Measurements from ENCODE around the gene IRX2.

IRX2 gene

DNA sequence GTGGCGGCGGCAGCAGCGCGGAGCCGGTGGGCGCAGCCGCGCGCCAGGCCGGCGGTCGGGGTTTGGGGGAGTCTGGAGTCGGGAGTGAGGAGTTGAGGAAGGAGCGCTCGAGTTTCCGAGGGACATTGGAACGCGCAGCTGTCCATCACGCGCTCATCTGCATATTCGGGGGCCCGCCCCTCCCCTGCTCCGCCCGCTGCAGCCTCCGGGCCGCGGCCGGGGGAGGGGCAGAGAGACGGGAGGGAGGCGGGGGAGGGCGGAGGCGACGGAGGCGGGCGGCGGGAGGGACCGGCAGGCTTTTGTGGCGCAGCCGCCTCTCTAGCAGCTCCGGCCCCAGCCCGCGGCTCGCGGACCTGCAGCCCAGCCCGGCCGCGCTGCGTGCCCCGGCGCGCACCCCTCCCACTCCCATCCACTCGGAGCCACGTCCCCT lies at the start of gene IRX2:
Gene IRX2 (minus strand): TSS at position 86 of the 430 bp plus-strand sequence. CDS start 264 bp downstream, outside the sequence.
- FAIRE-seq, result no peak

DNA sequence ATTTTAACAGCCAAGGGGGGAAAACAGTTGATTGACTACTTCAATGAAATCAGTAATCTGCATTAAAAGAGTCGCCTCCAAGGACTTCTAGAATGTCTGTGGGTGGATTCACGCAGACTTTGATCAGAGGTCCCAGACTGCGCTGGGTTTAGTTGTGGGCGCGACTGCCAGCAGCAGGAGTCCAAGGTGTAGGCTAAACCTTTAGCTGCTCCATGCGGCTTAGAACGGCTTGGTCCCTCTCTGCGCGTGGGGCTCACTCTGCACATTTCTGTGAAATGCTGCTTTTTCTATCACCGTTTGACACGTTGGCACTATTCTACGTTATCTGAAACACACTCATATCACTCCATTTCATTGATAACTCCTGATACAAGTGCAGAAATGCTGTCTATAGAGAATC lies 48.6 kb upstream of the IRX2 start:
- FAIRE-seq, result no peak

DNA sequence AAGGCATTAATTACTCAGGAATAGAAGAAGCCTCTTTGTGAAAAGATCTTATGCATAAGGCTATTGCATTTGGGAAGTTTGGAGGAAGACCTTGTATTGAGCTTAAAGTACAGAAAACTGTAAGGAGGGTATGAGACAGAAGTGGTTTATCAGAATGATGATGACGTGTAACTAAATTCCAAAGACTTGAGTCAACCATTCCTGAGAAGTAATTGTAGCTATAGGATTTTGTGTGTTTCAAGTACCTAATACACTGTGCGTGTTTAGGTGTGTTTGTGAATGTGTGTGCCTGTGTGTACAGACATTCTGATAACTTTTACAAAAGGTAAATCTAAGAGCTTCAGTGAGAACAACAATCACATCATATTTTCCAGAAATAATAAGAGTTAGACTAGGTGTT lies 46.5 kb upstream of the IRX2 start:
- FAIRE-seq, result no peak

DNA sequence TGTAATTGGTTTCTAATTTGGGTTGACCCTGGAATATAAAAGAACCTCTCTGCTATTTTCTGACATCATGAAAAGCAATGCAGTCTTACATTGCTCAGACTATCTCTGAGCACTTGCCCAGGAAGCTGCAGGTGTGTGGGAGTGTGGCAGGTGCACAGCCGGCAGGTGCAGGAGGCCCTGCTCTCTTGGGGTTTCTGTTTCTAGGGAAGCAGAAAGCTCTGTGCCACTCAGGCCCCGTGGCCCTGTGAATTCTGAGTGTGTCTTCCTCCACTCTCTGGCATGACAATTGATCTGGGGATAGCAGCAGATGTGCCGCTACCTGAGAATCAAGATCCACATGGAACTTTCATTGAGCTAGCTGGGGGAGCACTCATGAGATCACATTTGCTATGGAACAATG lies 45.7 kb upstream of the IRX2 start:
- FAIRE-seq, result no peak

DNA sequence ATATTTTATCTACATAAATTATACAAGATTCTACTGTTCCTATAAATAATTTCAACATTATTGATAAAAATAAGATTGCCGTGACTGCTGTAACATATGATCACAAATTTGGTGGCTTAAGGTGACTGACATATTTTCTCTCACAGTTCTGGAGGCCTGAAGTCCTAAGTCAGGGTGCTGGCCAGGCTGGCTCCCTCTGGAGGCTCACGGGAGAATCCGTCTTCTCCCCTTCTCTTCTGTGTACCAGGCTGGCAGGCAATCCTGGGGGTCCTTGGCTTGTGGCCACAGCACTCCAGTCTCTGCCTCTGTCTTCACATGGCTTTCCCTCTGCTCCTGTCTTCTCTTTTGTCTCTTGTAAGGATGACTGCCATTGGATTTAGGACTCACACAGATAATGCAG lies 31.7 kb upstream of the IRX2 start:
- no peak for FAIRE-seq

DNA sequence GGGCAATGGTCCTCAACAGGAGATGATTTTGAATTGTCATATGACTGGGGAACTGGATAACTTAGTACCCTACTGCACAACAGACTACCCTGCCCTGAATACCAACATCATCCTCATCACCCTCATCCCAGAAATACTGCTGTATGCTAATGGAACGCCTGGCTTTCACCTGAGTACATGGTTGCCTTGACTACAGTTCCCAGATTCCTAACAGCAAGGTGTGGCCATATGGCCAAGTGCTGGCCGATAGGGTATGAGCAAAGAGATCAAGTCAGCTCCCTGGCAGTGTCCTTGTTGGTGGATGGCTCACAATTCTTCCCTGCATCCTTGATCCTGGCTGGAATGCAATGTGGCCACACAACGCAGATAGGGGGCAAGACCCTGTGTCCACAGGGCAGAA lies 31.2 kb upstream of the IRX2 start:
- FAIRE-seq, result no peak

DNA sequence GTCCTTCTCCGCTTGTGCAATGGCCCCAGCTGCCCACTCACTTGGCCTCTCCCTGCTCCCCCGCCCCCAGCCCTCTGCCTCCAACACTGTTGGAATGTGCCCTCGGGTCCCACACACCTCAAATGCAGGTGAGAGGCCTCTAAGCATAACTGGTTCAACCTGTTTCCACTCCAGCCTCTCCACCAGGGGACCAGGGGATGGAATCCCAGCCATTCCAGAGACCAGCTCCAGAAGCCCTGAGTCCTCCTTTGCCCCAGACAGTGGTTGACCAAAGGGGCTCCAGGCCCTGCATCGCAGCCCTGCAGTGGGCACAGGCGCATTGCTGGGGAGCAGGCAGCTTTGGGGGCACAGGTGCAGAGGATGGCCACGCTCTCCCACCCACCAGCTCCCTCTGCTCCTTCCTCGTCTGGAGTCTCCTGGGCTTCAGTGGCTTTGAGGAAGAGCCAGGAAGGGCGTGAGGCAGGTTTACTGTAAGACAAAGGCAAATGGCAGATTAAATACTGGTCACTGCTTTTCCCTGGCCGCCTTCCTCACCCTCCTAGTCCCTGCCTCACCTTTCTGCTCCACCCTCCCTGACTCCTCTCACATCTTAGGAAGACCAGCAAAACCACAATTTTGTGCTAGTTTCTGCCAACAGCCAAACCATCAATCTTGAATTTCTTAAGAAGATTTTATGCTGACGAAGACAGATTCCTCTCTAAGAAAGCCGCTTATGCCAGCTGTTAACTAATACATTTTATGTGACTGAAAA lies 29.1 kb upstream of the IRX2 start:
- FAIRE-seq, result no peak

DNA sequence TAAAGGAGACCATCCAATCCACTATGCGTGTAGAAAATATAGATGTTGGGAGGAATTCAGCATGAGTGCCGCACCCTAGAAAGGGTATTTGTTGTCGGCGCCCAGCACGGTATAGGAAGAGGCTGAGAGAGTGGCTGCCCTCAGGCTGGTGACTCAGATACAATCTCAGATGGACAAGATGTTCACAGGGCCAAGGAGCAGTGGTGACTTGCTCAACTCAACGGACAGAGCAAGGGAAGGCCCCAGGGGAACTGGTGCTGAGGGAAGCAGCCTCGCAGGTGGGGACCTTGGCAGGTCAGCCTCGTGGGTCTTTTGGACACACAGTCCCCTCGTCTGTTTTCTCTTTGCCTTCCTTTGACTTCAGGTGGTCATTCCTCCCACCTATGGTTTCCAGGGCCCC lies 28.0 kb upstream of the IRX2 start:
- FAIRE-seq, result no peak

DNA sequence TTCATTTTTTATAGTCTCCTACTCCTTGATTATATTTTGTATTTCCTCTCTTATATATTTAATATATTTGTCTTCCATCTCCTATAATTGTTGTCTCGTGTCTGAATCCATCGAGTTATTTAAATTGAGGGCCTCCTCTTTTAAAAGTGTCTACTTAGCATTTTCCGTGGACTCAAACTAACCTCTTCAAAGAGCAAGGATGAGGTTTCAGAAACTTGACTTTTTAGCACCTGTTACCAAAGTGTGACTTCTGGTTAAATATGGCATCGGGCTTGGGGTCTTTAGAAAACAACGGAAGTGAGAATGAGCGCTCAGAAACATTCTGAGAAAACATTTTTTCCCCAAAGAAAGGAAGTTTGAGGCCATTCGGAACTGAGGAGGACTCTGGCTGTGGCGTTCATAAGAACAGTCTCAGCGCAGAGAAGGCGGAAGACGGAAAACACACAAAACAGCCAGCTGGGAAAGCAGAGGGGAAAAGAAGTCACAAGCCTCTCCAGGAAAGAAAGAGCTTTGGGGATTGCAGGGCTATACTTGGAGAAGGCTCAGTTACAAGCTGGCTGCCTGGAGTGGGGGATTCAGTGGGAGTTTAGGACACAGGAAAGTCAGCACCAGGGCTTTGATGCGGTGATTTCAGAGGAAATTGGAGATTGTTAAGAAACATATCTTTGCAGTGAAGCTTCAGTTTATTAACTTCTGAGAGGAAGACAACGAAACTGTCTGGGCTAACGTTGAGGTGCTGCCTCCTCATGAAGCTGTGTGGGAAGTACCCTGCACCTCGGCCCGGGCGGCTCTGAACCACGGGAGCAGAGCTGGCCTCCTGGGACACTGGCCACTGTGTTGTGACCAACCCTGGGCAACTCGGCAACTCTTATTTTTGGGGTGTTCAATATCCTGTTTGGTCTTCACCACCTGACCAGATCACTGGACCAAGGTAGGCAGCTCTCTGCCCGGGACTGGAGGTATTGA lies 25.1 kb upstream of the IRX2 start:
- FAIRE-seq, result no peak

DNA sequence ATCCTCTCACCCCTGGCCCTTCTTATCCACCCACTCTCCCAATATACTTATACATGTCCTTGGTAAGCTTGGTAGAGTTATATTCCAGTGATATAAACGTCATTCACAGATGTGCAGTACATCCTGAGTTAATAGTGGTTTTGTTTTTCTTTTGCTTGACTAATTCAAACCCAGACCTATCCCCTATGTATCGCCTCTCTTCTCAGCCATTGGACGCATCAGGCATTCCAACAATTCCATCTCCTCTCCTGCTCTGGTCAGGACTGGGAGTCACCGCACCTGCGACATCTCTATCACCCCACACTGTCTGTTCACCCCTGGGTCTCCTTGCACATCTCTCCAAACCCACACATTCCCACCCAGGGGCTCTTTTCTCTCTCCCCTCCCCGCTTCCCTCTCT lies 21.9 kb upstream of the IRX2 start:
- no peak for FAIRE-seq

DNA sequence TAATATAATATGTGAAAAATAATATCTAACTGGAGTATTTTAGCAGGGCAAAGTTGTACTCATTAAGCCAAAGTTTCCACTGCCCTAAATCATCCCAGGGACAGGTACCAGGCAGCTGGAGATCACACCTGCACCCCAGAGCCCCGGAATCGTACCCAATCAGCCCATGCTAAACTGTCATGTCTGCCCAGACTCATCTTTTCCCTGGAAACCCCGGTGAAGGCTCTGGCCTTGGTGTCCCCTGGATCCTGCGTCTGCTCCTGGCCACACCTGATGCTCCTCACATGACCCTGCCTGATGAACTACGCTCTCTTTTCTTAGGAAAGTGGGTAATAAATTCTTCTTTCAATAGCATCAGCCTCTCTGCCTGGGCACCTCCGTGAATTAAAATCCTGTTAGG lies 15.6 kb upstream of the IRX2 start:
- no peak for FAIRE-seq

DNA sequence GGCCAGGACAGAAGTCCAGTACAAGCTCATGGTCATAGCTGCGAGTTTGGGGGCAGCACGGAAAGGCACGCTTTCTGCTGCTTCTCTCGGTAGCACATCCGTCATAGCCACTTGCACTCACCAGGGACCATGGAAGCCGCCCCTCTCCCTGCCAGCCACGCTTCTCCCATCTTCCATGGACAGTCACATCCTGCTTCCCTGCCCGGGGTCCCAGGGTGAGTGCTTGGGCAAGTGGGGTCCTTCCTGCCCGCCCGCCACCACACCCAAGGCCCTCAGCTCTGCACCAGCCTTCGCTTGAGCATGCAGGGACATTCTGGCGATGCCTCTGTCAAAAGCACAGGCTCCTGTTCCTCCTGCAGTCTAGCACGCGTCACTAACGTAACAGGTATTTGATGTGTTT lies 13.1 kb upstream of the IRX2 start:
- FAIRE-seq, result no peak

DNA sequence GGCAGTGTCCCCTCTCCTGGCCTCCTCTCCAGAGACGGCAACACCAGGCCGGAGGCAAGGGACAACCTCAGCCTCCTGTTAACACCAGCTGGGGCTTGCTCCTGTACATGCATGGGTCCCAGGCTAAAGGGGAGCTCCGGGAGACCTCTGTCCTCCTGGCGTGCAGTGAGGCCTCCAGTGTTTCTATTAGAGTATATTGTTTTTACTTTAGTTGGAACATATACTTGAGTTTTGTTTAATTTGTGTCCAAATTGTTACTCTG lies 12.0 kb upstream of the IRX2 start:
- no peak for FAIRE-seq

DNA sequence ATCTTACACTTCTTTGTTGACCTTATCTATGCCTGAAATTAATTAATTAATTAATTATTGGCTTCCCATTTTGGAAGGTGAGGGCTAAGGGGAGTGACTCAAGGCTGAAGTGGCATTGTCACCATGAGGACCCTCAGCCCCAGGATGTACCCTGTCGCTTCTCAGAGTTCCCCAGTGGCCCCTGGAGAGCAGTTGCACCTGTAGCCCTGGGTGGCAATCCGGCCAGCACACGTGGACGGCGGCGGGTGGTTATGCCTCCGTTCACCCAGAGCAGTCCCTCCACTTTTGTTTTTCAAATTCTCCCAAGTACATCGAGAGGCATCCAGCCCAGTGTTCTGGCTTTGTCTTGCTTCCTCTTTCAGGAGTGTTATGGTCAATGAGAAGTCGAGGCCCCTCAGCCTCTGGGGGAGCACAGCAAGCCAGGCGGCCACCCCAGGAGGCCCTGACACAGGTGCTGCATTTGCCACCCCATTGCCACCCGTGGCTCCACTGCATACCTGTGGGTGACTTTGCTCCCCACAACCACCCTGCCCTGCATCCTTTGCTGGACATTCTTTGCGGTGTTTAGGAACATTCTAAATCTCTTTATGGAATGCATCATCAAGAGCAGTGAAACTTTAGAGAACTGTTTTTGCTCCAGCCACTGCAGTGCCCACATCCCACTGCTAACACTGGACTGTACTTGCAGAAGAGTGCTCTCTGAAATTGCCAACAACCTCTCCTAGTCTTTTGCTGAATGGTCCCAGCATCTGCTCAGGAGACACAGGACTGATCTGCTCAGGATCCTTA lies 11.5 kb upstream of the IRX2 start:
- FAIRE-seq, result no peak

DNA sequence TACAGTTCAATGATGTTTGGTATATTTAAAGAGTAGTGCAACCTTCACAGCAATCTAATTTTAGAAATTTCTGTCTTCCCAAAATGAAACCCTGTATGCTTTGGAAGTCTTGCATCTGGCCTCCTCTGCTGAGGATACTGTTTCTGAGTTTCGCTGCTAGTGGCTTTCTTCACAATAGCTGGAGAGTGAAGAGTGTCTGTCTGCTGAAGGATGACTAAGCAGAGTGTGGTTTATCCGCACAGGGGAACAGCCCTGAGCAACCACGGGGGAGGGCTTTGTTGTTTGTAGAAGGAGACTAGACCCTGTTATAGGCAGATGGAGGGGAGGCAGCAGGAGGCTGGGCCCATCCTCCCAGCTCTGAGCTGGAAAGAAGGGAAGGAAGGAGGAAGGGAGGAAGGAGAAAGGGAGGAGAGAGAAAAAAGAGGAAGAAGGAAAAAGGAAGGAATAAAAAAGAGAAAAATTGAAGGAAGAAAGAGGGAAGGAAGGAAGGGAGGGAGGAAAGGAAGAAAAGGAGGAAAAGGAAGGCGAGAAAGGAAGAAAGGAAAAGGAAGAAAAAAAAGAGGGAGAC lies 10.5 kb upstream of the IRX2 start:
- FAIRE-seq, result no peak

DNA sequence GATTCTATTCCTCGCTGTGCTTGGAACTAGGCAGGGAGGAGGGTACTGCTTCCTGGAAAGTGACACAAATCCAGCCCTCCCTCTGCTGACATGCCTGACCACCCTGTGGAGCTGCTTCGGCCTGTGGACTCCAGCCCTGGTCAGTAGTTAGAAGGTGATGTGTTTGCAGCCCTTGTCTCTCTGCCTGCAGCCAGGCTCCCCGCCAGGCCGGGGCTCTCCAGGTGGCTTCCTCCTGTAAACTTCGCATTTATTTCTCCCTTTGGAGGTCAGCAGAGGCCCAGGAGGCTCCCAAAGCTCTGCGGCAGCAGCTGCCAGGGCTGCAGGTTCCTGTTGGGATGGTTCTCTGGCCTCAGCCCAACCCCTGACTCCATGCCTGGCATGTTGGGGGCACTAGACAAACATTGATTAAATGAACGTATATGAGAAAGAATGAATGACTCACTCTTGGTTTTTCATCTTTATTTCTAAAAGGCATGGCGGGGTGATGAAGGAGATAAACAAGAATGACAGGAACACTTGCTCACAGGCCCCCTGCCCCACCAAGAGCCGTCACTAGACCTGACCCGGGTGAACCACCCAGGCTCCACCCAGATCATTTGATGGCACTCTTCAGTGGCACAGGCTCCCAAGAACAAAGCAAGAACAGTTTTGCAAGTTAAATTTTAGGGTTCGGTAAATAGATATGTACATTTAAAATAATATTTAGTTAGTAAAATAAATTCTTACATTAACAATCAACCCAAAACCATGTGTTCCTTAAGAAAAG lies 8.4 kb upstream of the IRX2 start:
- no peak for FAIRE-seq

DNA sequence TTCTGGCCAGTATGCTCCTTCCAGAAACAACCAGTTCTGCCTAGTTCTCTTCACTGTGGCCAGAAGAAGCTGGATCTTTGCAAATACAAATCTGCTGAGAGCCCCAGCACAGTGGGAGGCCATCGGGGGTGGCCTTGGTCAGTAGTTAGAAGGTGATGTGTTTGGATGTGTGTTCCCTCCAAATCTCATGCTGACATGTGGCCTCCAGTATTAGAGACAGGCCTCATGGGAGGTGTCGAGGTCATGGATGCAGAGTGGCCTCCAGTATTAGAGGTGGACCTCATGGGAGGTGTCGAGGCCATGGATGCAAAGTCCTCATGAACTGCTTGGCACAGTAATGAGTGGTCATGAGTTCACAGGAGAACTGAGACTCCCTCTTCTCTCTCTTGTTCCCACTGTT lies 7.6 kb upstream of the IRX2 start:
- FAIRE-seq, result no peak

DNA sequence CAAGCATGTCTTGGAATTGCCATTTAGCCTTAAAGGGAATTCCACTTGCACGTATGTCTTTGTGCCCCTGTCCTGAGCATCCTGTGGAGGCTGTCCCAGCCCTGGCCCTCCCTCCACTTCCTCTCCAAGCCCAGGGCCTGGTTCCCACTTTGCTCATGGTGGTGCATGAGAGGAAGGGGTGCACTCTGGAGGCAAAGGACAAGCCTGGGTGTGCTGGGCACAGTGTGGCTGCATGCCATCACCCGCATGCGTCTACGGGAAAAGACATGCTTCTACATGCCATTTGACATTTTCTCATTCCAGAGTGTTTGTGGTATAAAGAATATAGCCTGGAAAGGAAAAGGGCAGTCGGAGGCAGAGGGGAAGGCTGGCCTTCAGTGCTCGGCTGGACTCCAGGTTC lies 7.2 kb upstream of the IRX2 start:
- no peak for FAIRE-seq

DNA sequence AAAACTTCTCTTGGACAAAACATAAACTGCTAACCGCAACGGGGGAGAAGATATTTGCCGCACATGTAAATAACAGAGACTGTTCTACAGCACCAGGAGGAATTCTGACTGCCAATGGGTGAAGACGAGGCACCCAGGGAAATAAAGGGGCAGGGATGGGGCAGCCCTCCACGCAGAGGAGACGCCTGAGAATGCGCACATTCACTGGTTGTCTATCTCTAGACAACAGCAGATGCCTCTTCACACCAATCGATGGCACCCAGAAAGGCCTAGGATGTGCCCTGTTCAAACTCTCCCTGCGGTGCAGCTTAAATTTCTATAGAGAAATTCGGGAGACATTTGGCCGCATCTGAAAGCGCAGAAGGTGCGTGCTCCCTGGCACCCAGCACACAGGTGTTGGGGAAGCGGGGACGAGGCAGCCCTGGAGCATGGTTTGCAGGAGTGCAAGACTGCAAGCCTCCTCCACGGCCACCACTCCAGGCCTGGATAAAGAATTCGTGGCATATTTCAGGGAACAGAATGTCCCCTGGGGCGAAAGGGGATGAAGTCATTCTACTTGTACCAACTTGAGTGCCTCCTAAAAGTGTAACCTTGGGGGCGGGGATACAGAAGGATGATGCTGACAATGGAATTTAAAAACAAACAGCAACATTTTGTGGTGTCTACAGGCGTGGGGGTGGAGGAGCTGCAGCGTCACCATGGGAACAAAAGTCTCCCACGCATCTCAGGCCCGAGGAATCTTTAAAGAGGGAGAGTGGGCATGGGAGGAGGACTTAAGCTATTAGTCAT lies 6.3 kb upstream of the IRX2 start:
- no peak for FAIRE-seq

DNA sequence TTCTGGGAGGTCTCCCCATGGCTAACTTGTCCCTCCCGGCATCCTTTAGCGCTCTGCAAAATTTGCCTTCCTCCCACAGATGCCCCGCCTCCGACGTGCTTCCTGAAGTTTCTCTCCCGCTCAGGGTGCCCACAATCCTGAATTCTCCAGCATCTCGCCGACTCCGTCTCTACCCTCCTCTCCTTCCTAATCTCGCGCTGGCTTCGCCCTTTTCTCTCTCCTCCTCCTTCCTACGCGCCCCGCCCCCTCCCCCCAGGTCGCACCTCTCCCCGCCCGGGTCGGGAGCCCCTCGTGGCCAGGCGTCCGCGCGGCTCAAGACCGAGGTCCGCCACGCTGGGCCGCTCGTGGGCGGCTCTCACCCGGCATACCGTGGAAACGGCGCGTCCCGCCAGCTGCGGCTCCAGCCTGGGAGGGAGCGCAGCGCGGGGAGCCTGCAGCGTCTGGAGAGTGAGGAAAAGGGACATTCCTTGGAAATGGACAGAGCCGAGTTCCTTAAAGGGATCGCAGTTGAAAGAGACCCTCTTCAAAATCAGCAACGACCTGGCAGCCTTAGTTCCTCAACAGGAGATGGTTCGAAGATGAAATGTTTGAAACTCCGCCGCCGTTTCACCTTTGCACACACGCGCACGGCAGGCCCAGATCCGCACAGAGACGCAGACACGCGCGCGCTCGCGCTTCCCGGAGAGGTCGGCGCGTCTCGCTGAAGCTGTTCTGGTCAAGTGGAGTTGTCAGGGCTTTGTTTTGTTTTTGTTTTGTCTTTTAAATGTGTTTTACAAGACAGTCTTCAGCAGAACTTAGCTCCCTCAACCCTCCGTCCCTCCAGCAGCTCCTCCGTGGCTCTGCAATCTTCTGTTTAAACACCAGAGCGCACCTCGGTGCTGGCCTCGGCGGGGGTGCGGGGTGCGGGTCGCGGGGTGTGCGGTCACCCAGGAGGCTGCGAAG lies 5.0 kb upstream of the IRX2 start:
- no peak for FAIRE-seq

All from endometrium (tissue), 2 donors.